Raji (cell line): Measurements from ENCODE around the gene RLN2.

Experiments
- POLR2A ChIP-seq: IDR thresholded peaks from 2 replicates; pipeline ENCODE4 v1.6.1; 2011; ENCODE audit warnings: low read depth, low read length, control low read depth; ENCODE audit not compliant: insufficient read depth

RLN2 gene

GRCh38 chr9:5278486-5278885 lies 26.0 kb downstream of the RLN2 start:
- no peak for TF ChIP-seq POLR2A

- TF ChIP-seq POLR2A: no peak
Measured at GRCh38 chr9:5274770-5275169, 29.7 kb downstream of the RLN2 start.

- TF ChIP-seq POLR2A: no peak
Measured at GRCh38 chr9:5269249-5269715, 35.2 kb downstream of the RLN2 start.

DNA sequence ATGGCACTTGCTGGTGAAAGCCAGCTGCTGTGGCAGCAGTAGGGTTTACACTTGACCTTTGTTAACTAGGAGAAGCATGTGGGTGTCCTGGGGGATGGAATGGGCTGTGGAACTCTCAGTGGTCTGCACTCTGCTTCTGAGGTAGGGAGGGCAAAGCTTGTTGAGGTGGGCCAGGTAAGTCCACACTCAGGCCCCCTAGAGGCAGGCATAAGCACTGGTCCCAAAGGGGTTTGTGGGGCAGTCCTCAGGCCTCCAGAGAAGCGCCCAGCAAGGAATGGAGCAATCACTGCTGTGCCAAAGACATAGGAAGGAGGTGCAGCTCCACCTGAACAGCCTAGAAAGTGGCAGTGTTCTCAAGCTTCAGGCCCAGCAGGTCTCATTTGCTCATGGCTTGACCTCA lies 38.6 kb downstream of the RLN2 start:
- no peak for TF ChIP-seq POLR2A

DNA sequence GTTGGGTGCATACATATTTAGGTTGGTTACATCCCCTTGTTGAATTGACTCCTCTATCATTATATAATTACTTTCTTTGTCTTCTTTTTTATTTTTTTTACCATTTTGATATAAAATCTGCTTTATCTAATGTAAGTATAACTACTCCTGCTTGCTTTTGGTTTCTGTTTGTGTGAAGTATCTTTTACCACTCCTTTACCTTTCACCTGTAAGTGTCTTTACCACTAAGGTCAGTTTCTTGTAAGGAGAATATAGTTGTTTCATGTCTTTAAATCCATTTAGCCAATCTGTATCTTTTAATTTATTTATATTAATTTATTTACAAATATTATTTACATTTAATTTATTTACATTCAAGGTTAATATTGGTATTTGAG lies 40.3 kb downstream of the RLN2 start:
- TF ChIP-seq POLR2A: no peak

DNA sequence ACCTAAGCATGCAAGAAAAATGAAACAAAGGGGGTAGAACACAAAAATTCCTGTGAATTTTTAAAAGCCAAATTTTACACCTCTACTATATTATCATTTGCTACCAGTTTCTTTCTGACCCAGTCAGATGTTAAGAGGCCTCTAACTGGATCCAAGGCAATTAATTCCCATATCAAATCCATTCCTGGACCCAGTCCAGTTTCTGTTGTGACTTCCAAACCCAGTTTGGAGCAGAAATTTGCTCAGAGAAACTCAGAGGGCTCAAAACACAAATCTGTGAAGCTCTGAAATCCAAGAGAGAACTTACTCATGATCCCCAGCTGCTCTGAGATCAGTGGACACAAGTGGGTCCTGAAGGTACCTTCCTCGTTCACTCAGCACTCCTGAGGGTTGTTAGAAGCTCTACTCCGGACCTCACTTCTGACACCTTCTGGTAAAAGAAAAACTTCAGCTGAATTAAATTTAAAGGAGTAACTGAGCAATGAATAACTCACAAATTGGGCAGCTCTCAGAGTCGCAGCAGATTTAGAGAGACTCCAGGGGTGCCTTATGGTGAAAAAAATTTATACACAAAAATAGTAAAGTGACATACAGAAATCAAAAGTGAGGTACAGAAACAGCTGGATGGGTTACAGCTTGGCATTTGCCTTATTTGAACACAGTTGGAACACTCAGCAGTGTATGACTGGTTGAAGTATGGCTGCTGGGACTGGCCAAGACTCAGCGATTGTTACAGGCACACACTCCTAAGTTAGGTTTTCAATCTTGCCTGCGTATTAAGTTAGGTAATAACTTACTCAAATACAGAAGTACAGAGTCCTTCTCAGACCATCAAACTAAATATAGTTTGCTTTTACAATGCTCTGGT lies 40.9 kb downstream of the RLN2 start:
- TF ChIP-seq POLR2A: no peak
